ENCODE data around the gene HDAC8. TPM values are rescaled to one million over a fixed set of nuclear protein-coding genes. Genes with fewer than 3 reads are reported as not detected.

The HDAC8 gene
- total RNA-seq, 4 donors from 2014 or later: 13.8 to 19.3 (median 18.2) TPM

DNA sequence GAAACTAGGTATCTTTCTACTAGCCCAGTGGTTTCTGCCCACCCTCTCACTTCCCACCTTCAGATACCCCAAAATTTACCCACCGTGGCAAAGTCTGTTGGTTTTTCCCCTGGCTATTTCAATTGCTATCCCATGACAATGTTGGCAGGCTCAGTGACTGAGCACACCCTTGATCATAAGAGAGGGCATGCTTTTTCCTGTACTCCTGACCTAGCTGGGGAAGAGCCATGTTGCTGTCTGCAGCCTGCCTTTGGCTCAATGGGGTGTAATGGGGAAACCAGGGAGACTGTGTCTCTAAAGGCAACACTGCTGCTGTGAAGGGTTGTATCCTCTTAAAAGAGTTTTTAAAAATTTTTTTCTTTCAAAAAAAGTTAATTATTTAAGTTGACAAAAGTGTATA is 176.5 kb downstream of the HDAC8 start:
- TF ChIP-seq, protein P1, sequence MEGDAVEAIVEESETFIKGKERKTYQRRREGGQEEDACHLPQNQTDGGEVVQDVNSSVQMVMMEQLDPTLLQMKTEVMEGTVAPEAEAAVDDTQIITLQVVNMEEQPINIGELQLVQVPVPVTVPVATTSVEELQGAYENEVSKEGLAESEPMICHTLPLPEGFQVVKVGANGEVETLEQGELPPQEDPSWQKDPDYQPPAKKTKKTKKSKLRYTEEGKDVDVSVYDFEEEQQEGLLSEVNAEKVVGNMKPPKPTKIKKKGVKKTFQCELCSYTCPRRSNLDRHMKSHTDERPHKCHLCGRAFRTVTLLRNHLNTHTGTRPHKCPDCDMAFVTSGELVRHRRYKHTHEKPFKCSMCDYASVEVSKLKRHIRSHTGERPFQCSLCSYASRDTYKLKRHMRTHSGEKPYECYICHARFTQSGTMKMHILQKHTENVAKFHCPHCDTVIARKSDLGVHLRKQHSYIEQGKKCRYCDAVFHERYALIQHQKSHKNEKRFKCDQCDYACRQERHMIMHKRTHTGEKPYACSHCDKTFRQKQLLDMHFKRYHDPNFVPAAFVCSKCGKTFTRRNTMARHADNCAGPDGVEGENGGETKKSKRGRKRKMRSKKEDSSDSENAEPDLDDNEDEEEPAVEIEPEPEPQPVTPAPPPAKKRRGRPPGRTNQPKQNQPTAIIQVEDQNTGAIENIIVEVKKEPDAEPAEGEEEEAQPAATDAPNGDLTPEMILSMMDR (IDR thresholded peaks at IDR 0.05): no peak
- no peak for TF ChIP-seq POLR2A (IDR thresholded peaks at IDR 0.05)
- H3K4me3 ChIP-seq (ENCODE audit: low read depth, poor library complexity, severe bottlenecking): no peak overlapping the region
- DNase-seq (ENCODE audit: low spot score in 2 of 2): no peak
- WGBS, 2 donors: 22 to 28% methylated on average over 1 of the region's 1 CpG
- intact Hi-C loops (cut with DNase I; ENCODE audit: low total_unique reads): no loop called here

DNA sequence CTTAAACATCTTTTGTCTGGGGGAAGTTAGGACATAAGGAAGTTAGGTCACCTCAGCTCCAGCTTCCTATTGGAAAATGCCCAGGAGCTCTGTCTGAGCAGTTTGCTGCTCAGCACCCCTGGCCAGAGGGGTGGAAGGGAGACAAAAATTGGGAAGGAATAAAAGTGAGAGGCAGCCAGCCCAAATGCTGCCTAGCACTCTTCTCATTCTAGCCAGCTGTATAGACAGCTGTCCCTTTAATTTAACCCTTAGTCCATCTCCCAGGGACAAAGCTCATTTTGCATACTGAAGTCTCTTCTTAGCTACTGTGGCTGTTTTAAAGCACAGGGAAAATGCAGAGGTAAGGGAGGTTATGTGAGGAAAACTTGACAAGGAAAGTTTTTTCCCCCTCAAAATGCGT is 177.4 kb downstream of the HDAC8 start:
- 21 to 41% methylated on average over 1 of the region's 1 CpG for WGBS, 2 donors
- intact Hi-C loops (cut with DNase I; ENCODE audit: low total_unique reads): no loop called here
- no peak overlapping the region for H3K4me3 ChIP-seq (ENCODE audit: low read depth, poor library complexity, severe bottlenecking)
- no peak for DNase-seq (ENCODE audit: low spot score in 2 of 2)
- TF ChIP-seq POLR2A (IDR thresholded peaks at IDR 0.05): no peak
- TF ChIP-seq, protein P1 (IDR thresholded peaks at IDR 0.05): no peak

DNA sequence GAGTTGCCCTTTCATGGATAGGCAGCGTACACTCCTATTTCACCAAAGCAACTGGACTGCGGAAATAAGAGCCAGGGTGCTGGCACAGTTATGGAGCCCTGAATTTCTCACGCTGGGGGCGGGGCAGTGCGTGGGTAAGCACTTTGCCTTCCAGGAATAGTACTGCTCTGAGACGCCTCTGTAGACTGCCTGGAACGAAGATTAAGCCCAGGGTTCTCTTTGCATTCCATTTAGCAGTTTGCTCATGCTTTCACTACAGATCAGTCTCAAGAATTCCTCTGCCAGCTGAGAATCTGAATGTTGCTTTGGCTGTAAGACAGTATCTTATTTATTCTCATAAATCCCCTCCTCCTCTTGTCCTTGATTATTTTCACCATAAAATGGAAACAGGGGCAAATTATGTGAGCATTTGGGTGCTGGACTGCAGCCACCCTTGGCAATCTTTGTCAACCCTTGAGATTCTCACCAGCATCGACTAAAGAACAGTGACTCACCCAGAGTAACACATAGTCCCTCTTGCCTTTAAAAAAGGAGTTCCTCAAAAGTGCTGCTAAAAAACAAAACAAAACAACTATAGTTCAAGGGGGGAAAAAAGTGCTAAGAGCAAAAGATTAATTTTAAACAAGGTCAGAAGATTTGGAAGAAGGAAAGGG is 178.0 kb downstream of the HDAC8 start:
- TF ChIP-seq POLR2A (IDR thresholded peaks at IDR 0.05): no peak
- TF ChIP-seq, protein P1 (IDR thresholded peaks at IDR 0.05): no peak
- intact Hi-C loops (cut with DNase I; ENCODE audit: low total_unique reads): no loop called here
- no peak overlapping the region for H3K4me3 ChIP-seq (ENCODE audit: low read depth, poor library complexity, severe bottlenecking)
- WGBS, 2 donors: 38 to 52% methylated on average over 8 of the region's 8 CpGs
- no peak for DNase-seq (ENCODE audit: low spot score in 2 of 2)

DNA sequence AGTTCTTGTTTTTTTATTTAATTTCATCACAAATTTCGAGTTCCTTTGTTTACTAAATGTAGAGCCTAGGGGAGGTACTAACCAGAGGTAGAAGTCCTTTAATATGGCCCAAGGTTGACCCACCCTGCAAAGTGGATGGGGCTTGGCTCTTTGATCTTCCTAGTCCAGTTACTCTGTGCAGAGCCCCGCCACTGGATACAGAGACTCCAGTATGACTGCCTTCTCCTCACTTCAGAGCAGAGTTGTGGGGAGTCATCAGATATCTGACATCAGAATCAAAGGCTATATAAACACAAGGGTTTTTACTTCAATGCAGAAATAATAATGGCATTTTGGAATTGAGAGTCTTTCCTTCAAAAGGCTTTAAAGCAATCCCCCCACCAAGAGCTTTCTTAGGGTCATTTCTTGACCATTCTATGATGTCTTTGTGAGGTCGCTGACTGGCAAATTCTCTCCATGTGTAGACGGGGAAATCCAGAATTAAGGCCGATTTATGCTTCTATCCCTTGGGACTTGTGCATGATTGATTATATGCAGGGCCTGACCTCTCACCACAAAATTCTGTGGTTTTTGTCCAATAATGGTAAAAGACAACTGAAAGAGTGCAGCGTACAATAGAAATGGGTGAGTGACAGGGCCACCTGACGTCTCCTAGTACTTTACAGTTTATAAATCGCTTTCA is 178.7 kb downstream of the HDAC8 start:
- no peak overlapping the region for H3K4me3 ChIP-seq (ENCODE audit: low read depth, poor library complexity, severe bottlenecking)
- no peak for DNase-seq (ENCODE audit: low spot score in 2 of 2)
- TF ChIP-seq, protein P1 (IDR thresholded peaks at IDR 0.05): no peak
- 62 to 77% methylated on average over 8 of the region's 8 CpGs for WGBS, 2 donors
- intact Hi-C loops (cut with DNase I; ENCODE audit: low total_unique reads): no loop called here

DNA sequence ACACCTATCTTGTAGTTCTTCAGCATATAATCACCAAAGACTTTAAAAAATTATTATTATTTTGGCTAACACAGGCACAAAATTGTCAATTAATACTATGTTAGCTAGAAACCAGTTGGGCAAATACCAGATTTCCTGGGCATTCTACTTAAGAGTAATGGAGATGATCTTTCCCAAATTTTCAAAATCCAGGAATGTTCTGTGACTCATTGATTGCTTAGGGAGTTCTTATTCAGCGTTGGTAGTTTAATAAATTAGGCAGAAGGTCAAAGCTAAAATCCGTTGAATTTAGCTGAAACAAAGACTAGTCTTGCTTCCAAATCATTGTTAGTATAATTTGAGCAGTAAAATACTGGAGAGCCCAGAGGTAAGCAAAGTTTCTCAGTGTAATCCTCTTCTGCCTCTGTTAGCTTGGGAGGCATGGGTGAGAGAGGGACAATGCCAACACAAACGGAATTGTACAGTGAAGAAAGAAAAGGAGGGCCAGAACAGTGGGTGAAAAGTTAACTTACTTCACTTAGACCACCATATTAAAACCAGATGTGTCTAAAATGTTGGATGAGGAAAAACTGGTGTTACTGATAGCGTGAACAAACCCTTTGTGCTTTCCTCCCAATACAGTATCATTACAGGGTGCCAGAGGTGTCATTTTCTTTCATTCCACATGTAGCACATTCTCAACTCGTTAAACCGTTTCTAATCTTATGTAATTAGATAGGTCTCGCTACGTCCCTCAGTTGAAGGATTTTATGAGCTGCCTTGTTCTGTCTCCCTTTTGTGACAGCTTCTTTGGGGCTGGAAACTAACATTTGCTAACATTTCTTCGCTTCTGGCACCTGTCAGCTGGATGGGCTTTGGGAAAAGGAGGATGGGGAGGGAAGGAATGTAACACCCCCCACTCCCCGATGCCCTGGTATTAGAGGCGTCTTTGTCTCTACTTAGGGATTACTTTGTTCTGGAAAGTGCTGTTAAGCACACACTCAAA is 179.5 kb downstream of the HDAC8 start:
- intact Hi-C loops (cut with DNase I; ENCODE audit: low total_unique reads): no loop called here
- no peak for TF ChIP-seq POLR2A (IDR thresholded peaks at IDR 0.05)
- TF ChIP-seq, protein P1 (IDR thresholded peaks at IDR 0.05): no peak
- WGBS, 2 donors: 68 to 75% methylated on average over 11 of the region's 11 CpGs
- DNase-seq (ENCODE audit: low spot score in 2 of 2): no peak
- H3K4me3 ChIP-seq (ENCODE audit: low read depth, poor library complexity, severe bottlenecking): no peak overlapping the region

Data from lower leg skin (tissue), 4 donors.